Endothelial cell of umbilical vein (primary cell): ENCODE results near the gene OSBPL5.

Experiments used
- EZH2 ChIP-seq: IDR thresholded peaks from 2 replicates; pipeline ENCODE4 v1.6.1; 2012; ENCODE audit warnings: borderline replicate concordance, low read depth, mild to moderate bottlenecking, moderate library complexity, low read length, inconsistent platforms; ENCODE audit not compliant: severe bottlenecking
- JUN ChIP-seq: IDR thresholded peaks from 2 replicates; pipeline ENCODE4 v1.6.1; 2011; ENCODE audit warnings: borderline replicate concordance, low read depth; ENCODE audit not compliant: insufficient read length, insufficient read depth
- POLR2A ChIP-seq: IDR thresholded peaks from 2 replicates; pipeline ENCODE4 v1.6.1; 2012; ENCODE audit warnings: low read depth, mild to moderate bottlenecking, control low read depth, low read length
- POLR2AphosphoS5 ChIP-seq: IDR thresholded peaks from 2 replicates; pipeline ENCODE4 v1.6.1; 2012; ENCODE audit warnings: low read depth, mild to moderate bottlenecking, control low read depth, low read length, moderate library complexity; ENCODE audit not compliant: insufficient read depth
- TF ChIP-seq, protein P1 (sequence below), 2 donors: IDR thresholded peaks; 1 replicate in 1 of 2; 2 replicates in 1 of 2; pipeline ENCODE4 v1.5.1; 2011; ENCODE audit warnings: low read length in 2 of 2, mild to moderate bottlenecking in 2 of 2, moderate library complexity in 2 of 2, control low read depth in 1 of 2, inconsistent platforms in 1 of 2, low read depth in 1 of 2; ENCODE audit not compliant: insufficient read depth in 1 of 2; ENCODE audit errors: extremely low read depth in 1 of 2
- TF ChIP-seq, protein P2 (sequence below): IDR thresholded peaks from 2 replicates; pipeline ENCODE4 v1.6.1; 2011; ENCODE audit not compliant: insufficient read depth, insufficient read length

DNA sequence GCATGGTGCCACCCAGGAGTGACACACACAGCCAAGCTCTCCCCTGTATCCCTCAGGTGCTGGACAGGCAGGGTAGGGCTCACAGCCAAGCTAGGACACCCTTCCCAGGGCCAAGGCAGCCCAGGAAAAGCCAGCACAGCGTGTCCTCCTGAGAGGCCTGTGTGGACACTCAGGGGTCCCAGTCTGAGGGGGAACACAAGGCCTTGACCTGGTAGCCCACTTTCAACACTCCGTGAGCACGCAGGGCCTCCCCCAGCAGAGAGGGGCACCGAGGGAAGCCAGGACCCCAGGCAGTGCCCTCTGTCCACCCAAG is 24.9 kb downstream of the OSBPL5 start:
- TF ChIP-seq, protein P1, sequence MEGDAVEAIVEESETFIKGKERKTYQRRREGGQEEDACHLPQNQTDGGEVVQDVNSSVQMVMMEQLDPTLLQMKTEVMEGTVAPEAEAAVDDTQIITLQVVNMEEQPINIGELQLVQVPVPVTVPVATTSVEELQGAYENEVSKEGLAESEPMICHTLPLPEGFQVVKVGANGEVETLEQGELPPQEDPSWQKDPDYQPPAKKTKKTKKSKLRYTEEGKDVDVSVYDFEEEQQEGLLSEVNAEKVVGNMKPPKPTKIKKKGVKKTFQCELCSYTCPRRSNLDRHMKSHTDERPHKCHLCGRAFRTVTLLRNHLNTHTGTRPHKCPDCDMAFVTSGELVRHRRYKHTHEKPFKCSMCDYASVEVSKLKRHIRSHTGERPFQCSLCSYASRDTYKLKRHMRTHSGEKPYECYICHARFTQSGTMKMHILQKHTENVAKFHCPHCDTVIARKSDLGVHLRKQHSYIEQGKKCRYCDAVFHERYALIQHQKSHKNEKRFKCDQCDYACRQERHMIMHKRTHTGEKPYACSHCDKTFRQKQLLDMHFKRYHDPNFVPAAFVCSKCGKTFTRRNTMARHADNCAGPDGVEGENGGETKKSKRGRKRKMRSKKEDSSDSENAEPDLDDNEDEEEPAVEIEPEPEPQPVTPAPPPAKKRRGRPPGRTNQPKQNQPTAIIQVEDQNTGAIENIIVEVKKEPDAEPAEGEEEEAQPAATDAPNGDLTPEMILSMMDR (IDR thresholded peaks at IDR 0.05; ENCODE audit: extremely low read depth in 1 of 2, insufficient read depth in 1 of 2, low read depth in 1 of 2, low read length in 2 of 2) = no peak
- TF ChIP-seq EZH2 (no peak), POLR2A (no peak), POLR2AphosphoS5 (no peak), JUN (no peak)
- TF ChIP-seq, protein P2, sequence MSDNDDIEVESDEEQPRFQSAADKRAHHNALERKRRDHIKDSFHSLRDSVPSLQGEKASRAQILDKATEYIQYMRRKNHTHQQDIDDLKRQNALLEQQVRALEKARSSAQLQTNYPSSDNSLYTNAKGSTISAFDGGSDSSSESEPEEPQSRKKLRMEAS = no peak
